ENCODE data around the gene LHFPL3.
"Not testable (repeated sequence)": the region's sequence is repeated elsewhere in the genome, so short reads cannot be mapped to it uniquely, and the experiment has no call there.

Gene LHFPL3

DNA sequence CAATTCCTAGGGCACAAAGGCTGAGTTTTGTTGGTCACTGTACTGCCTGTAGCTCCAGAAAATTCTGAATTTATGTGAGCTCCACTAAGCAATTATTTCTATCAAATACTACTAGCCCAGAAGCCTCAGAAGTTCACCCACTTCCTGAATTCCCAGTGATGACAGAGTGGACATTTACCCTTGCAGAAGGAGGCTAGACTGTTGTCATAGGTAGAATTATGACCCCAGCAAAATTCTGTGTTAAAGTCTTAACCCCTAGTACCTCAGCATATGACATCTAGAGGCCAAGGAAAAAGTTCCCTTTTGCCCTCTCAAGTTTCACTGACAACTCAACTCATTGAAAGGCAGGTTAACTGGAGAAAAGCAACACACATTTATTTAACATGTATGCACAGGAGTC lies 606.9 kb downstream of the LHFPL3 start:
- DNase-seq (ENCODE audit: low spot score), result no peak
- in situ Hi-C loops (cut with MboI; ENCODE audit: low pct_unique_long_range_greater_than_20kb, low sequenced_read_pairs, unreplicated experiment), result no loop called here

DNA sequence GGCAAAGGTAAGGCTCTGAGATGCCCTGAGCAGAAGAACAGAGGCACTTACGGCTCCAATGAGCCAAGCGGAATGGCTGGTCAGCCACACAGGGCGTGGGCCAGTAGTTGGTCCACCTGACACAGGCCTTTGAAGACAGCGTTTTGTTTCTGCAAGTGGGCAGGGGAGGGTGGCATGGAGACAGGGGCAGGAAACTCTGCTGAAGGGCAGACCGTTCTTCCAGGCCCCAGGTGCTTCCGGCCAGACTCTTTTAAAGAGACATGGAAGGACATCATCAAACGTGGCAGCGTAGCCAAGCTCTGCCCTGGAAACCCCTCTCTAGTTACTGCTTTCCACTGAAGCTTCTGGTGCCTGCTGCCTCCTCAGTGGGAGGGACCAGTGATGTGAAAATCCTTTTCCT lies 608.1 kb downstream of the LHFPL3 start:
- in situ Hi-C loops (cut with MboI; ENCODE audit: low pct_unique_long_range_greater_than_20kb, low sequenced_read_pairs, unreplicated experiment), result no loop called here
- DNase-seq (ENCODE audit: low spot score), result no peak
- TF ChIP-seq, protein P1, sequence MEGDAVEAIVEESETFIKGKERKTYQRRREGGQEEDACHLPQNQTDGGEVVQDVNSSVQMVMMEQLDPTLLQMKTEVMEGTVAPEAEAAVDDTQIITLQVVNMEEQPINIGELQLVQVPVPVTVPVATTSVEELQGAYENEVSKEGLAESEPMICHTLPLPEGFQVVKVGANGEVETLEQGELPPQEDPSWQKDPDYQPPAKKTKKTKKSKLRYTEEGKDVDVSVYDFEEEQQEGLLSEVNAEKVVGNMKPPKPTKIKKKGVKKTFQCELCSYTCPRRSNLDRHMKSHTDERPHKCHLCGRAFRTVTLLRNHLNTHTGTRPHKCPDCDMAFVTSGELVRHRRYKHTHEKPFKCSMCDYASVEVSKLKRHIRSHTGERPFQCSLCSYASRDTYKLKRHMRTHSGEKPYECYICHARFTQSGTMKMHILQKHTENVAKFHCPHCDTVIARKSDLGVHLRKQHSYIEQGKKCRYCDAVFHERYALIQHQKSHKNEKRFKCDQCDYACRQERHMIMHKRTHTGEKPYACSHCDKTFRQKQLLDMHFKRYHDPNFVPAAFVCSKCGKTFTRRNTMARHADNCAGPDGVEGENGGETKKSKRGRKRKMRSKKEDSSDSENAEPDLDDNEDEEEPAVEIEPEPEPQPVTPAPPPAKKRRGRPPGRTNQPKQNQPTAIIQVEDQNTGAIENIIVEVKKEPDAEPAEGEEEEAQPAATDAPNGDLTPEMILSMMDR (IDR thresholded peaks at IDR 0.05; ENCODE audit: extremely low read depth, insufficient read depth, missing control alignments), result no peak

More for the DNA sequence above, 606.9 kb downstream of the LHFPL3 start:
- TF ChIP-seq, protein P1 (IDR thresholded peaks at IDR 0.05; ENCODE audit: extremely low read depth, insufficient read depth, missing control alignments), result no peak

DNA sequence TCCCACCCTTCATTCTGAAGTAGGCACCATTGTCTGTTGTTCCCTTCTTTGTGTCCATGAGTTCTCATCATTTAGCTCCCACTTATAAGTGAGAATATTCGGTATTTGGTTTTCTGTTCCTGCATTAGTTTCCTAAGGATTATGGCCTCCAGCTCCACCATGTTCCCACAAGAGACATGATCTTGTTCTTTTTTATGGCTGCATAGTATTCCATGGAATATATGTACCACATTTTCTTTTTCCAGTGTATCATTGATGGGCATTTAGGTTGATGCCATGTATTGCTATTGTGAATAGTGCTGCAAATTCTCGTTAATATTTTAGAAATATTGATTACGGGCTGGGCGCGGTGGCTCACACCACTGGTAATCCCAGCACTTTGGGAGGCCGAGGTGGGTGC lies 609.1 kb downstream of the LHFPL3 start:
- DNase-seq (ENCODE audit: low spot score); in situ Hi-C loops (cut with MboI; ENCODE audit: low pct_unique_long_range_greater_than_20kb, low sequenced_read_pairs, unreplicated experiment): not testable (repeated sequence)

DNA sequence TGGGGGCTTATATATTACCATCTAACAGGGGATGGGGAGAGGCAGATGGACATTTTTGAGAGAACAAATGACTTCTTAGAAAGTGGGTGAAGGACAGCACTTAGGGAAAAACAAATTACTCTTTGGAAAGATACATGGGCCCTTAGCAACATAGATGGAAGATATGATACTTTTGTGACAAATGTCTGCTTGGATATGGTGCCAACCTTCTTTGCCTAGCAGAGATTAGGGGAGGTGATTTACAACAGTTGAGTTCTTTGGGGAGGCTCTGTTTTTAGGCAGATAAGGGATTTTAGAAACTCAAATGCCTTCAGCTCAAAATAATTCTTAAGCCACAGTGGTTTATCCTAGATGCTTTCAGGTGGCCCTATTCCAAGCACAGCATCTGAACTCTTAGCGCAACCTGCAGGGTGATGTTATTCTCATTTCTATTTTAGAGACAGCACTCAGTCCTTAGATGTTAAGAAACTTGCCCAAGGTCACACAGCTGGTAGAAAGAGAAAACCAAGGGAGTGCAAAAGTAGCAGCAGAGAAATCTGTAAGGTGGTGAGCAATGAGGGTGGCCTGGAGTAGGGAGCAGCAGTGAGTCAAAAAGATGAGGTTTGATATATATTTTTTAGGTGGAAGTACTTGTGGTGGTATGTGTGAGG lies 610.5 kb downstream of the LHFPL3 start:
- DNase-seq (ENCODE audit: low spot score), result no peak
- in situ Hi-C loops (cut with MboI; ENCODE audit: low pct_unique_long_range_greater_than_20kb, low sequenced_read_pairs, unreplicated experiment), result no loop called here
- TF ChIP-seq, protein P1 (IDR thresholded peaks at IDR 0.05; ENCODE audit: extremely low read depth, insufficient read depth, missing control alignments), result no peak

DNA sequence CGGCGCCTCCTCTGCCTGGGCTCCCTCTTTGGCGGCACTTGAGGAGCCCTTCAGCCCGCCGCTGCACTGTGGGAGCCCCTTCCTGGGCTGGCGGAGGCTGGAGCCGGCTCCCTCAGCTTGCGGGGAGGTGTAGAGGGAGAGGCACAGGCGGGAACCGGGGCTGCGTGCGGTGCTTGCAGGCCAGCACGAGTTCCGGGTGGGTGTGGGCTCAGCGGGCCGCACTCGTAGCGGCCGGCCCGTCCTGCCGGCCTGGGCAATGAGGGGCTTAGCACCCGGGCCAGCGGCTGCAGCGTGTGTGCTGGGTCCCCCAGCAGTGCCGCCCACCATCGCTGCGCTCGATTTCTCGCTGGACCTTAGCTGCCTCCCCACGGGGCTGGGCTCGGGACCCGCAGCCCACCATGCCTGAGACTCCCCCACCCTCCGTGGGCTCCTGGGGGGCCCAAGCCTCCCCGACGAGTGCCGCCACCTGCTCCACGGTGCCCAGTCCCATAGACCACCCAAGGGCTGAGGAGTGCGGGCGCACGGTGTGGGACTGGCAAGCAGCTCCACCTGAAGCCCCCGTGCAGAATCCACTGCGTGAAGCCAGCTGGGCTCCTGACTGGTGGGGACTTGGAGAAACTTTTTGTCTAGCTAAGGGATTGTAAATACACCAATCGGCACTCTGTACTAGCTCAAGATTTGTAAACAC lies 611.8 kb downstream of the LHFPL3 start:
- in situ Hi-C loops (cut with MboI; ENCODE audit: low pct_unique_long_range_greater_than_20kb, low sequenced_read_pairs, unreplicated experiment), result no loop called here
- TF ChIP-seq, protein P1 (IDR thresholded peaks at IDR 0.05; ENCODE audit: extremely low read depth, insufficient read depth, missing control alignments), result no peak

DNA sequence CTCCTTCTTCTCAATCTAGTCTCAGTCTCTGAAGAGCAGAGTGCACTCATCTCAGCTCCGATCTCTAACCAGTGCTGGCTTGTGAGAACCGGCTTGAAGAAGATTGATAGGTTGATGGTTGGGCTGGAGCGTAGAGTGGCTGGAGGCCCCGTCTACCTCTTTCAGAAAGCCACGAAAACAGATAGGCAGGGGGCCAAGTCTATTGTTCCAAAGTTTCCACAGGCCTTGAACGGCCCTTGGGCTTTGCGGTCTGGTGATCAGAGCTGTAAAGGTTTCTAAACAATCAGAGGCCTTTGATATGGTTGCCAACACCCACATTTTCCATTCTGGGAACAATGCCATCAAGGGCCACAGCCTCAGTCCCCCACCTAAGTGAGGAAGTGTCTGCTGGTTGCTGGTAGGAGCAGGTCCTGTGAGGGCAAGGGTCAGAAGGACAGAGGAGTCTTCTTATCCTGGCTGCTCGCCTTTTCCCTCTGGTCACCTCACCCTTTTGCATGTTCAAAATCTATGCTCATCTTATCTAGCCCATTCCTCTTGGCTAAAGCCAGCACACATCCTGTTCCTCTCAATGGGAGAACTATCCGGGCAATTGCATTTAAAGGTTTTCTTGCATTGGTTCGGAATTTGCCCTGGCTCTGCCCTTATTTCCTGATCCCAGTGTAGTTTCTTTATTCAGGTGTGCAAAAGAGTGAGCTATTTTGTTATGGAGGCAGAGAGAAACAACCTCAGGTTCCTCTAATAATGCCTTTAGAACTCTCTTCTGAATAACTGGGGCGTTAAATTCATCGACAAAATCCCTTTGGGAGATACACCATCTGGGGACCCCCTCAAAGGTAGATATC lies 615.3 kb downstream of the LHFPL3 start:
- TF ChIP-seq, protein P1 (IDR thresholded peaks at IDR 0.05; ENCODE audit: extremely low read depth, insufficient read depth, missing control alignments), result no peak
- in situ Hi-C loops (cut with MboI; ENCODE audit: low pct_unique_long_range_greater_than_20kb, low sequenced_read_pairs, unreplicated experiment), result no loop called here
- DNase-seq (ENCODE audit: low spot score), result peak; percentile 49

More for the DNA sequence above, 611.8 kb downstream of the LHFPL3 start:
- no peak for DNase-seq (ENCODE audit: low spot score)

DNA sequence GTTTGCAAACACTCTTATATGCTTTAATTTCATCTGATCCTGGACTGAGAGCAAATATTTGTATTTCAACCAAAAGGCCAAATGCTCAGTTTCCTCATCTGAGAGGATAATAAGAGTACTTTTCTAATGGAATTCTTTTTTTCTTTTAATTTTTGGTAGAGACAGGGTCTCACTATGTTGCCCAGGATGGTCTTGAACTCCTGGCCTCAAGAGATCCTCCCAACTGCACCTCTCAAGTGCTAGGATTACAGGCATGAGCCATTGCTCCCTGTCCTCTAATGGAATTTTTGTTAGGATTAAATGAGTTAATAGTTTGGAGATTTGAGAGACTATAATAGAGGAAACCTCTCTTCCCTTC lies 617.2 kb downstream of the LHFPL3 start:
- TF ChIP-seq, protein P1 (IDR thresholded peaks at IDR 0.05; ENCODE audit: extremely low read depth, insufficient read depth, missing control alignments), result no peak
- no peak for DNase-seq (ENCODE audit: low spot score)
- in situ Hi-C loops (cut with MboI; ENCODE audit: low pct_unique_long_range_greater_than_20kb, low sequenced_read_pairs, unreplicated experiment), result no loop called here

All from GM13977 (cell line).